RWPE1 (cell line): ENCODE measurements around the gene VGLL3.

ENCODE experiments used
- CTCF ChIA-PET: fragments of 350-600 bp; sonication (Branson Sonifier 250); formaldehyde crosslinking; extraction: SDS; loops from one replicate; lab custom pipeline; 2021; lab: Yijun Ruan, JAX
- POLR2A ChIA-PET: fragments of 400-600 bp; formaldehyde crosslinking; extraction: SDS; loops from one replicate; lab custom pipeline; 2020; ENCODE audit warnings: antibody characterized with exemption; ENCODE audit not compliant: low non-redundant PET; lab: Yijun Ruan, JAX
- DNase-seq: peaks from one replicate; pipeline ENCODE4 v3.0.0; 2012; ENCODE audit warnings: low spot score
- H3K27ac ChIP-seq: fragments of 450-650 bp; 2 replicates; pipeline ENCODE4 v1.5.1; 2017
- CTCF ChIP-seq: fragments of 450-650 bp; conservative IDR thresholded peaks from 2 replicates; pipeline ENCODE4 v1.5.1; 2017; ENCODE audit warnings: low read depth, mild to moderate bottlenecking

Gene VGLL3

GRCh38 chr3:86969500-86970189, 21.3 kb downstream of the VGLL3 start:
- no peak for DNase-seq

GRCh38 chr3:86968244-86968932, 22.6 kb downstream of the VGLL3 start:
- ChIA-PET POLR2A (no interaction called here), CTCF (no interaction called here)
- DNase-seq, result no peak
- no peak overlapping the region for H3K27ac ChIP-seq
- no peak for TF ChIP-seq CTCF

More at GRCh38 chr3:86969500-86970189, 21.3 kb downstream of the VGLL3 start:
- ChIA-PET POLR2A (no interaction called here), CTCF (no interaction called here)
- H3K27ac ChIP-seq, result no peak overlapping the region
- peak; percentile 24 for TF ChIP-seq CTCF

GRCh38 chr3:86967062-86967461, 23.9 kb downstream of the VGLL3 start:
- TF ChIP-seq CTCF, result no peak
- ChIA-PET CTCF (interaction anchor here (0.6 kb wide), 1 partner anchor 76 kb away, joined by 4 read pairs; no protein-coding TSS in a partner anchor), POLR2A (no interaction called here)
- no peak for DNase-seq
- no peak overlapping the region for H3K27ac ChIP-seq

- CTCF ChIA-PET, result no interaction called here
- TF ChIP-seq CTCF, result no peak
- H3K27ac ChIP-seq, result no peak overlapping the region
- DNase-seq, result no peak
- POLR2A ChIA-PET, result no interaction called here
Measured at GRCh38 chr3:86965166-86965565, 25.8 kb downstream of the VGLL3 start.

GRCh38 chr3:86963611-86964010, 27.3 kb downstream of the VGLL3 start:
- no peak overlapping the region for H3K27ac ChIP-seq
- TF ChIP-seq CTCF, result no peak
- CTCF ChIA-PET, result interaction anchor here (0.7 kb wide), 1 partner anchor 93 kb away, joined by 6 read pairs; no protein-coding TSS in a partner anchor
- POLR2A ChIA-PET, result no interaction called here
- no peak for DNase-seq

- H3K27ac ChIP-seq, result no peak overlapping the region
- ChIA-PET POLR2A (no interaction called here), CTCF (no interaction called here)
- no peak for DNase-seq
- no peak for TF ChIP-seq CTCF
Measured at GRCh38 chr3:86961297-86961696, 29.7 kb downstream of the VGLL3 start.
